ENCODE results near the gene SOX4. TPM values are rescaled to one million over a fixed set of nuclear protein-coding genes. Genes with fewer than 3 reads are reported as not detected.

Gene SOX4
- total RNA-seq, 4 donors from 2014 or later = 3.5 to 9.3 (median 4.6) TPM

DNA sequence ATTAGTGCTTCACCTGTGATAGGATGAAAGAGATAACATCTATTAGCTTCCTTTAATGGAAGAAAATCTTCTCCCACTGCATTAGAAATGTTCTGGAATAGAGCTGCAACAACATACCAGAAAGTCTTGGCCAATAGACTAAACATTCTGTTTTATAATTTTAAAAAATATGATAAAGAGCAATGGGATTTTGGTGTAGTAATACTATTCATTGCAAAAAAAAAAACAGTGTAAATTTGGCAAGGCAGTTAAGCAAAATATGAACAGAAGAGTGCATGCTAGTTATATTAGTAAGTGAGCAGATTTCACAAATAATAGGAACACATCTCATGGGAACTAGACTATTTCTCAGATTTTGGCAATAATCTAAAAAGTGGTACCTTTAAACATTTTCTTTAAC is 43.3 kb downstream of the SOX4 start:
- Histone ChIP-seq H3K27me3 (no peaks in the 10 kb centered on the region), H3K4me3 (no peak overlapping the region), H3K36me3 (no peaks in the 10 kb centered on the region), H3K4me1 (peaks cover 0 to 5% (median 0%) of the 10 kb centered on the region in 3 donors), H3K27ac (no peak overlapping the region), H3K9me3 (no peaks in the 10 kb centered on the region)
- TF ChIP-seq CTCF (IDR thresholded peaks at IDR 0.05) (no peak), POLR2A (IDR thresholded peaks at IDR 0.05) (no peak)
- intact Hi-C loops (cut with DNase I) = no loop called here
- no peak for DNase-seq

- no peak for DNase-seq
- 74 to 84% methylated on average over 5 of the region's 5 CpGs for WGBS, 2 donors
- intact Hi-C loops (cut with DNase I) = no loop called here
- Histone ChIP-seq H3K4me3 (no peak overlapping the region), H3K27ac (no peak overlapping the region), H3K9me3 (no peaks in the 10 kb centered on the region), H3K27me3 (no peaks in the 10 kb centered on the region), H3K36me3 (no peaks in the 10 kb centered on the region), H3K4me1 (peaks cover 0 to 5% (median 0%) of the 10 kb centered on the region in 3 donors)
- TF ChIP-seq CTCF (IDR thresholded peaks at IDR 0.05) (no peak), POLR2A (IDR thresholded peaks at IDR 0.05) (no peak)
Observed at GRCh38 chr6:21639316-21639715, 45.8 kb downstream of the SOX4 start.

Small RNA genes lying within 50 kb of the gene (small RNA-seq; reads per million reads assigned to genes)
- gene BOLA2P3 = 0 reads per million in 4 donors
